PC-3 (cell line): ENCODE data around the gene RAB4A. TPM values are rescaled to one million over a fixed set of nuclear protein-coding genes. Genes with fewer than 3 reads are reported as not detected.

Experiments
- ATAC-seq: fragments of 200-7000 bp; cut with Tn5 transposase; 2 replicates; pipeline ENCODE4 v1.9.1; 2020; ENCODE audit warnings: mild to moderate bottlenecking, moderate library complexity
- BruUV-seq: library from RNA; stranded (reverse); fragments of 400-500 nt; replicated peaks from 2 replicates; lab custom pipeline; 2021; lab: Mats Ljungman, UMichigan
- CTCF ChIA-PET: fragments of 300-600 bp; sonication (Branson Sonifier 250); formaldehyde crosslinking; loops from one replicate; lab custom pipeline; 2022; ENCODE audit warnings: antibody characterized with exemption; lab: Charles Lee
- POLR2A ChIA-PET: fragments of 300-600 bp; sonication (Branson Sonifier 250); formaldehyde crosslinking; loops from one replicate; lab custom pipeline; 2022; ENCODE audit warnings: antibody characterized with exemption; ENCODE audit not compliant: unreplicated experiment; lab: Charles Lee
- DNase-seq: peaks from one replicate; pipeline ENCODE4 v3.0.0-alpha.2; 2015
- H2AFZ ChIP-seq: fragments of 300-600 bp; sonication (generic); 2 replicates; pipeline ENCODE4 v1.6.0; 2016; ENCODE audit warnings: antibody characterized with exemption, low read length
- H3F3A ChIP-seq: fragments of 300-600 bp; sonication (generic); one replicate; pipeline ENCODE4 v1.6.0; 2017; ENCODE audit warnings: antibody characterized with exemption, low read length, control low read depth, mild to moderate bottlenecking; ENCODE audit not compliant: unreplicated experiment
- H3K27ac ChIP-seq: fragments of 300-600 bp; sonication (generic); 2 replicates; pipeline ENCODE4 v1.5.1; 2016; ENCODE audit warnings: mild to moderate bottlenecking, low read length
- H3K27me3 ChIP-seq: fragments of 300-600 bp; sonication (generic); 2 replicates; pipeline ENCODE4 v1.6.1; 2016; ENCODE audit warnings: low read length, mixed read lengths
- H3K36me3 ChIP-seq: fragments of 300-600 bp; sonication (generic); 2 replicates; pipeline ENCODE4 v1.6.1; 2016; ENCODE audit warnings: low read depth, mixed run types, low read length, mixed read lengths
- H3K4me1 ChIP-seq: fragments of 300-600 bp; sonication (generic); 2 replicates; pipeline ENCODE4 v1.5.1; 2016; ENCODE audit warnings: low read length; ENCODE audit not compliant: insufficient read depth
- H3K4me2 ChIP-seq: fragments of 300-600 bp; sonication (generic); 2 replicates; pipeline ENCODE4 v1.6.0; 2016; ENCODE audit warnings: low read length
- H3K4me3 ChIP-seq: fragments of 300-600 bp; sonication (generic); 2 replicates; pipeline ENCODE4 v1.5.1; 2016; ENCODE audit warnings: mild to moderate bottlenecking, low read length, mixed read lengths
- H3K79me2 ChIP-seq: fragments of 300-600 bp; sonication (generic); 2 replicates; pipeline ENCODE4 v1.6.1; 2017; ENCODE audit warnings: low read length, mixed read lengths
- H3K9ac ChIP-seq: fragments of 300-600 bp; sonication (generic); 2 replicates; pipeline ENCODE4 v1.6.0; 2016; ENCODE audit warnings: mild to moderate bottlenecking, low read length
- H3K9me2 ChIP-seq: fragments of 300-600 bp; sonication (generic); replicated peaks from 2 replicates; pipeline ENCODE4 v1.6.1; 2016; ENCODE audit warnings: mixed run types, low read length, mixed read lengths
- H3K9me3 ChIP-seq: fragments of 300-600 bp; sonication (generic); 2 replicates; pipeline ENCODE4 v1.6.1; 2016; ENCODE audit warnings: low read length, mixed read lengths
- H4K20me1 ChIP-seq: fragments of 300-600 bp; sonication (generic); 2 replicates; pipeline ENCODE4 v1.6.1; 2016; ENCODE audit warnings: low read length, mixed read lengths
- EZH2 ChIP-seq: fragments of 300-600 bp; sonication (generic); IDR thresholded peaks from one replicate; pipeline ENCODE4 v1.6.1; 2017; ENCODE audit warnings: antibody characterized with exemption, mild to moderate bottlenecking, low read length; ENCODE audit not compliant: unreplicated experiment
- EZH2phosphoT487 ChIP-seq: fragments of 300-600 bp; sonication (generic); IDR thresholded peaks from 2 replicates; pipeline ENCODE4 v1.6.1; 2018; ENCODE audit warnings: mild to moderate bottlenecking, antibody characterized with exemption, low read length, borderline replicate concordance
- intact Hi-C: fragments of 100-400 bp; cut with micrococcal nuclease; formaldehyde crosslinking; loops from 2 replicates; pipeline ENCODE4 v1.9.0; 2023
- total RNA-seq: library from RNA; depleted of rRNA; stranded (reverse); fragments of >200 nt; gene quantifications from 2 replicates; pipeline ENCODE4 v1.2.3, GENCODE V29; 2014
- TF ChIP-seq, protein P1 (sequence below): fragments of 300-600 bp; sonication (generic); conservative IDR thresholded peaks from 2 replicates; pipeline ENCODE4 v1.5.1; 2017; ENCODE audit warnings: antibody characterized with exemption, low read depth, mild to moderate bottlenecking, low read length

RAB4A gene
- total RNA-seq, 1 experiment from 2014 or later: 67.0 TPM

DNA sequence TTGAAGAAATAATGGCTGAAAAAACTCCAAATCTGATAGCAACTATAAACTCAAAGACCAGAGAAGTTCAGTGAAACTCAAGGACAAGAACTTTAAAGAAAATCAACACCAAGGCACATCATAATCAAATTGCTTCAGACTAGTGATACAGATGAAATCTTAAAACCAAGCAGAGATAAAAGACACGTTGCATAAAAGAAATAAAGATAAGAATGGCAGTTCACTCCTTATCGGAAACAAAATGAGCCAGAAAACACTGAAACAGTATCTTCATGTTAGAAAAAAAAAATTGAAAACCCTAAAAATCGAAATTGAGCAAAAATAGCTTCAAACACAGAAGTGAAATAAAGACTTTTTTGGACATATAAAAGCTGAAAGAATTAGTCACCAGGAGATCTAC, 4.6 kb upstream of the RAB4A start:
- CTCF ChIA-PET: no interaction called here
- no peaks in the 10 kb centered on the region for H3K27me3 ChIP-seq

DNA sequence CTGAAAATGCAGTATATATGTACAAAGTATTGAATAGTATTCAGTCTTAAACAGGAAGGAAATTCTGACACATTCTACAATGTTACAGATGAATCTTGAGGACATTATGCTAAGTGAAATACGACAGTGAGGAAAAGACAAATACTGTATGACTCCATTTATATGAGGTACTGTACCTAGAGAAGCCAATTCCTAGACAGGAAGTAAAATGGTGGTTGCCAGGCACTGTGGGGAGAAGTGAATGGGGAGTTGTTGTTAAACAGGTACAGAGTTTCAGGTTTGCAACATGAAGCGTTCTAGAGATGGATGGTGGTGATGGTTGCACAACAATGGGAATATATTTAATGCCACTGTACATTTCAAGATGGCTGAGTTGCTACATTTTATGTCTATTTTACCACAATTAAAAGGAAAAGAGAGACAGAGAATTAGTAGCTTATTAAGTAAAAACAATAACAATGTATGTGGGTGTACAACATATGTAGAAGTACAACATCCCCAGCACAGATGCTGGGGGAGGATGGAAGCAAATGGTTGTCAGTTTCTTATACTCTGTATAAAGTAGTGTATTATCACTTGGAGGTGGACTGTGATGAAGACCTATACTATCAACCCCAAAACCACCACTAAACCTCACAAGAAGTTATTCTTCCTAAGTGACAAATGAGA, 3.9 kb upstream of the RAB4A start:
- Histone ChIP-seq H3K9me3 (no peaks in the 10 kb centered on the region), H3K79me2 (peaks cover 5% of the 10 kb centered on the region), H3K4me1 (peaks cover under 1% of the 10 kb centered on the region; the same call in 1 of the 2 replicates), H2AFZ (no peak overlapping the region), H4K20me1 (no peaks in the 10 kb centered on the region), H3K4me3 (no peak overlapping the region), H3K27ac (no peak overlapping the region), H3K9me2 (no peaks in the 10 kb centered on the region), H3K9ac (no peak overlapping the region), H3K36me3 (no peaks in the 10 kb centered on the region), H3K27me3 (no peaks in the 10 kb centered on the region), H3K4me2 (no peak overlapping the region), H3F3A (peaks cover 6% of the 10 kb centered on the region)
- TF ChIP-seq EZH2: no peak
- TF ChIP-seq, protein P1, sequence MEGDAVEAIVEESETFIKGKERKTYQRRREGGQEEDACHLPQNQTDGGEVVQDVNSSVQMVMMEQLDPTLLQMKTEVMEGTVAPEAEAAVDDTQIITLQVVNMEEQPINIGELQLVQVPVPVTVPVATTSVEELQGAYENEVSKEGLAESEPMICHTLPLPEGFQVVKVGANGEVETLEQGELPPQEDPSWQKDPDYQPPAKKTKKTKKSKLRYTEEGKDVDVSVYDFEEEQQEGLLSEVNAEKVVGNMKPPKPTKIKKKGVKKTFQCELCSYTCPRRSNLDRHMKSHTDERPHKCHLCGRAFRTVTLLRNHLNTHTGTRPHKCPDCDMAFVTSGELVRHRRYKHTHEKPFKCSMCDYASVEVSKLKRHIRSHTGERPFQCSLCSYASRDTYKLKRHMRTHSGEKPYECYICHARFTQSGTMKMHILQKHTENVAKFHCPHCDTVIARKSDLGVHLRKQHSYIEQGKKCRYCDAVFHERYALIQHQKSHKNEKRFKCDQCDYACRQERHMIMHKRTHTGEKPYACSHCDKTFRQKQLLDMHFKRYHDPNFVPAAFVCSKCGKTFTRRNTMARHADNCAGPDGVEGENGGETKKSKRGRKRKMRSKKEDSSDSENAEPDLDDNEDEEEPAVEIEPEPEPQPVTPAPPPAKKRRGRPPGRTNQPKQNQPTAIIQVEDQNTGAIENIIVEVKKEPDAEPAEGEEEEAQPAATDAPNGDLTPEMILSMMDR: no peak
- no peak for TF ChIP-seq EZH2phosphoT487
- intact Hi-C loops: no loop called here
- ATAC-seq: no peak
- BruUV-seq: no TSS peak
- no peak for DNase-seq
- POLR2A ChIA-PET: no interaction called here
- CTCF ChIA-PET: no interaction called here

More for the DNA sequence above, 4.6 kb upstream of the RAB4A start:
- Histone ChIP-seq H3K9me2 (no peaks in the 10 kb centered on the region), H4K20me1 (no peaks in the 10 kb centered on the region), H3F3A (peaks cover 6% of the 10 kb centered on the region), H3K4me1 (no peaks in the 10 kb centered on the region), H3K36me3 (no peaks in the 10 kb centered on the region), H3K79me2 (no peaks in the 10 kb centered on the region), H3K27ac (no peak overlapping the region), H3K4me2 (no peak overlapping the region), H3K9me3 (no peaks in the 10 kb centered on the region), H3K9ac (no peak overlapping the region), H2AFZ (no peak overlapping the region), H3K4me3 (no peak overlapping the region)
- POLR2A ChIA-PET: no interaction called here
- TF ChIP-seq, protein P1: no peak
- TF ChIP-seq EZH2phosphoT487 (no peak), EZH2 (no peak)
- DNase-seq (no peak), ATAC-seq (no peak)
- no TSS peak for BruUV-seq
- intact Hi-C loops: no loop called here

DNA sequence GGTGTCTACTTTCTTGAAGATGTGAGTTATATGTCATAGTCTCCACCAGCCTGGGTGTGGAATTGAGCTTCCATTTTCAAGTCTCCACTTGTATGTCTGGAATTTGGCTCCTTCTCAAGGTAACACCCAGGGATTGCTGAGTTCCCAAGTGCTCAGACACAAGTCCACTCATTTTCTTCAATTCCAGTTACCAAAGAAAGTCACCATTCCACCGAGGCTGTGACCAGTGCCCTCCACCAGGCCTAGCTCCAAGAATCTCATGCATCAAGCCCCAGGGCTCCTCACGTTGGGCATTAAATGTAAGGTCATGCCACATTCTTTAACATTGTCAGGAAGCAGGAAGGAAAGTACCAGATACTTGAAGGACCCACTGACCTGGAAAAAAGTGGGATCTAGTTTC, 2.4 kb upstream of the RAB4A start:
- TF ChIP-seq, protein P1: no peak
- TF ChIP-seq EZH2phosphoT487: no peak
- TF ChIP-seq EZH2: no peak
- ATAC-seq (no peak), DNase-seq (no peak)
- Histone ChIP-seq H3K9me2 (no peaks in the 10 kb centered on the region), H3K79me2 (peaks cover 21% of the 10 kb centered on the region), H3K36me3 (no peaks in the 10 kb centered on the region), H3K4me2 (no peak overlapping the region), H2AFZ (no peak overlapping the region), H4K20me1 (peaks cover 12% of the 10 kb centered on the region; the same call in 1 of the 2 replicates), H3K4me3 (no peak overlapping the region), H3K9ac (no peak overlapping the region), H3F3A (peaks cover 6% of the 10 kb centered on the region), H3K4me1 (peaks cover 16% of the 10 kb centered on the region), H3K27me3 (no peaks in the 10 kb centered on the region), H3K27ac (no peak overlapping the region), H3K9me3 (no peaks in the 10 kb centered on the region)
- CTCF ChIA-PET: no interaction called here
- intact Hi-C loops: no loop called here
- POLR2A ChIA-PET: no interaction called here
- no TSS peak for BruUV-seq
